Small intestine (tissue), 7 donors: Measurements from ENCODE around the gene VPS35. TPM values are rescaled to one million over a fixed set of nuclear protein-coding genes. Genes with fewer than 3 reads are reported as not detected.
A peak's percentile ranks its signal among the peaks of the same experiment; 100 is the strongest.

Source experiments
- DNase-seq, 2 donors: peaks; one replicate each; pipeline versions ENCODE4 v3.0.0 to v3.0.0-alpha.2; 2013
- FAIRE-seq: peaks from 2 replicates; lab custom pipeline; 2012; peaks lifted over from hg19 to GRCh38; lab: Jason Lieb, UNC
- H3K27ac ChIP-seq, 3 donors: one replicate each; pipeline ENCODE4 v1.5.1; 2013; ENCODE audit warnings: low read length in 2 of 3, mild to moderate bottlenecking in 2 of 3, control low read depth in 1 of 3, inconsistent platforms in 1 of 3, low read depth in 1 of 3, moderate library complexity in 1 of 3
- H3K27me3 ChIP-seq, 3 donors: one replicate each; pipeline ENCODE4 v1.6.1; 2013; ENCODE audit warnings: low read length in 3 of 3, inconsistent platforms in 1 of 3; ENCODE audit not compliant: control insufficient read depth in 3 of 3, insufficient read depth in 3 of 3
- H3K36me3 ChIP-seq, 3 donors: one replicate each; pipeline ENCODE4 v1.6.1; 2013; ENCODE audit warnings: low read length in 3 of 3, inconsistent platforms in 1 of 3, low read depth in 1 of 3, mild to moderate bottlenecking in 1 of 3, moderate library complexity in 1 of 3; ENCODE audit not compliant: control insufficient read depth in 3 of 3, insufficient read depth in 2 of 3
- H3K4me1 ChIP-seq, 3 donors: one replicate each; pipeline ENCODE4 v1.6.1; 2013; ENCODE audit warnings: low read length in 2 of 3, inconsistent platforms in 1 of 3, low read depth in 1 of 3, mild to moderate bottlenecking in 1 of 3, moderate library complexity in 1 of 3; ENCODE audit not compliant: control insufficient read depth in 3 of 3, insufficient read depth in 2 of 3
- H3K4me3 ChIP-seq, 3 donors: one replicate each; pipeline ENCODE4 v1.5.1; 2013; ENCODE audit warnings: low read length in 3 of 3, control low read depth in 1 of 3, inconsistent platforms in 1 of 3, low read depth in 1 of 3, mild to moderate bottlenecking in 1 of 3, moderate library complexity in 1 of 3
- H3K9me3 ChIP-seq, 2 donors: one replicate each; pipeline ENCODE4 v1.6.1; 2013; ENCODE audit warnings: low read depth in 1 of 2, low read length in 1 of 2; ENCODE audit not compliant: control insufficient read depth in 2 of 2, insufficient read depth in 1 of 2
- WGBS, 3 donors: extraction: QIAGEN DNeasy Blood & Tissue Kit; methylation state at CpG; one replicate each; pipeline ENCODE4 v1.1.7; 2013; 5-methylcytosine and 5-hydroxymethylcytosine counted together
- polyA plus RNA-seq, 4 donors: library from polyadenylated mRNA; stranded (reverse) in 3 of 4; unstranded in 1 of 4; fragments of 200-250 nt in 3 of 4; fragments of 120-200 nt in 1 of 4; gene quantifications; one replicate each; pipeline versions ENCODE4 v1.2.1 to v1.2.3, GENCODE V29; 2013
- donor health status: healthy with polysubstance abuse.
- donor health status: control.
- donor health status: control.
- donor health status: Bipolar disorder and iron deficiency.
- donor health status: healthy.

VPS35 gene
- polyA plus RNA-seq, 4 donors, result 36.1 to 157 (median 76.3) TPM

GRCh38 chr16:46709469-46710005 lies 20.6 kb upstream of the VPS35 start:
- H3K36me3 ChIP-seq, result no peaks in the 10 kb centered on the region
- H3K9me3 ChIP-seq, result no peaks in the 10 kb centered on the region
- H3K4me3 ChIP-seq, result no peak overlapping the region
- H3K27ac ChIP-seq, result no peak overlapping the region
- 44 to 49% (median 48%) methylated on average over 3 of the region's 3 CpGs for WGBS, 3 donors
- H3K4me1 ChIP-seq, result no peaks in the 10 kb centered on the region
- DNase-seq (no peak), FAIRE-seq (no peak)
- H3K27me3 ChIP-seq, result no peaks in the 10 kb centered on the region

DNA sequence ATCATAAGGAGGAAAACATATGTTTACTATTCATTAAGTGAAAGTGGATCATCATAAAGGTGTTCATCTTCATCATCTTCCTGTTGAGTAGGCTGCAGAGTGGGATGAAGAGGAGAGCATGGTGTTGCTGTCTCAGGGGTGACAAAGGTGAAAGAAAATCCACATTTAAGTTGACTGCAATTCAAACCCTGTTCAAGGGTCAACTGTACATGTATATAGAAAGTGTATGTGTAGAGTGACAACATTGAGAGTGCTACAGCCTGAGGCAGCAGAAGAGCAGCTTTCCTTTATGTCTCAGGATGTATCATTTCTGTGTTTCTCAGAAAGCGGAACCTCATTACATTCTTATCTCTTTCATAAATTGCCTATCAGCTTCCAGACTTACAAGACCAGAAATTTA lies 17.7 kb upstream of the VPS35 start:
- no peaks in the 10 kb centered on the region for H3K9me3 ChIP-seq
- no peak overlapping the region for H3K27ac ChIP-seq
- DNase-seq, result peak in 1 of 2 donors; percentile 5
- H3K4me3 ChIP-seq, result no peak overlapping the region
- H3K36me3 ChIP-seq, result no peaks in the 10 kb centered on the region
- FAIRE-seq, result no peak
- H3K27me3 ChIP-seq, result no peaks in the 10 kb centered on the region
- no peaks in the 10 kb centered on the region for H3K4me1 ChIP-seq
- WGBS, 3 donors, result 0% methylated on average over 1 of the region's 1 CpG

GRCh38 chr16:46702030-46702429 lies 13.1 kb upstream of the VPS35 start:
- Histone ChIP-seq H3K9me3 (no peaks in the 10 kb centered on the region), H3K27me3 (no peaks in the 10 kb centered on the region), H3K36me3 (peaks cover 0 to 2% (median 0%) of the 10 kb centered on the region in 3 donors), H3K4me1 (no peaks in the 10 kb centered on the region), H3K27ac (no peak overlapping the region), H3K4me3 (no peak overlapping the region)
- DNase-seq, result no peak
- FAIRE-seq, result no peak
- WGBS, 3 donors, result 60 to 81% (median 77%) methylated on average over 2 of the region's 2 CpGs

- no peak overlapping the region for H3K27ac ChIP-seq
- H3K4me3 ChIP-seq, result no peak overlapping the region
- no peaks in the 10 kb centered on the region for H3K9me3 ChIP-seq
- H3K4me1 ChIP-seq, result no peaks in the 10 kb centered on the region
- peaks cover 0 to 2% (median 0%) of the 10 kb centered on the region in 3 donors for H3K36me3 ChIP-seq
- WGBS, 3 donors, result 75 to 91% (median 84%) methylated on average over 4 of the region's 4 CpGs
- FAIRE-seq (no peak), DNase-seq (no peak)
- no peaks in the 10 kb centered on the region for H3K27me3 ChIP-seq
Observed at GRCh38 chr16:46701615-46702014, 12.6 kb upstream of the VPS35 start.

DNA sequence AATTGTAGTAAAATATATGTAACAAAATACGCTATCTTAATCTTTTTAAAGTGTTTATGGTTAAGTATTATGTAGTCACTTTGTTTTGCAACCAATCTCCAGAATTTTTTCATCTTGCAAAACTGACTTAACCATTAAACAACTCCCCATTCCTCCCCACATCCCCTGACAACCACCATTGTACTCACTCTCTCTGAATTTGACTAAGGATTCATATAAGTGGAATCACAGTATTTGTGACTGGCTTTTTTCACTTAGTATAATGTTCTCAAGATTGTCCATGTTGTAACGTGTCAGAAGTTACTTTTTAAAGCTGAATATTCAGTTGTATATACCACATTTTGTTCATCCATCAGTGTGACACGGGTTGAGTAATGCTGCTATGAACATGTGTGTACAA lies 11.1 kb upstream of the VPS35 start:
- H3K27me3 ChIP-seq, result no peaks in the 10 kb centered on the region
- no peak overlapping the region for H3K4me3 ChIP-seq
- H3K36me3 ChIP-seq, result peaks cover 0 to 6% (median 0%) of the 10 kb centered on the region in 3 donors
- H3K27ac ChIP-seq, result no peak overlapping the region
- H3K4me1 ChIP-seq, result no peaks in the 10 kb centered on the region
- no peak for DNase-seq
- FAIRE-seq, result no peak
- no peaks in the 10 kb centered on the region for H3K9me3 ChIP-seq
- WGBS, 3 donors, result 95 to 96% (median 95%) methylated on average over 3 of the region's 3 CpGs

- Histone ChIP-seq H3K36me3 (peaks cover 0 to 10% (median 0%) of the 10 kb centered on the region in 3 donors), H3K27ac (no peak overlapping the region), H3K4me3 (no peak overlapping the region), H3K27me3 (no peaks in the 10 kb centered on the region), H3K4me1 (no peaks in the 10 kb centered on the region), H3K9me3 (no peaks in the 10 kb centered on the region)
- no peak for FAIRE-seq
- 71 to 78% (median 74%) methylated on average over 3 of the region's 3 CpGs for WGBS, 3 donors
- no peak for DNase-seq
Observed at GRCh38 chr16:46696957-46697356, 8.0 kb upstream of the VPS35 start.

DNA sequence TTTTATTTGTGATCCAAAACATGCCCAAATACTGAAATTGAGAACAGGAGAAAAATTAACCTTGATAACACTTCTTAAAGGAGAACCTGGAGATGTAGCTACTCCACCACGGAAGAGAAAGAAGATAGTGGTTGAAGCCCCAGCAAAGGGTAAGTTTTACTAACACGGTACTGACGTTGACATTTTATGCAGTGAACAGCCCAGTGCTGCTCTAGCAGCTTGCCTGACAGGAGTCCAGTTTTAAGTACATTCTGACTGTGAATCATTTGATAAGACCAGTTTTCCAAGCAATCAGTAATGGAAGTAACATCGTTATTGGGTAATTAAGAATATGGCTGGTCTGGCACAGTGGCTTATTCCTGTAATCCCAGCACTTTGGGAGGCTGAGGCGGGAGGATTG lies 7.0 kb upstream of the VPS35 start:
- Histone ChIP-seq H3K27ac (no peak overlapping the region), H3K4me3 (no peak overlapping the region), H3K9me3 (no peaks in the 10 kb centered on the region), H3K36me3 (peaks cover 0 to 10% (median 0%) of the 10 kb centered on the region in 3 donors), H3K27me3 (no peaks in the 10 kb centered on the region), H3K4me1 (peaks cover 0 to 6% (median 2%) of the 10 kb centered on the region in 3 donors)
- DNase-seq (no peak), FAIRE-seq (no peak)
- 93 to 95% (median 95%) methylated on average over 5 of the region's 5 CpGs for WGBS, 3 donors

- Histone ChIP-seq H3K27me3 (no peaks in the 10 kb centered on the region), H3K4me1 (peaks cover 2 to 8% (median 3%) of the 10 kb centered on the region in 3 donors), H3K9me3 (no peaks in the 10 kb centered on the region), H3K36me3 (peaks cover 0 to 10% (median 0%) of the 10 kb centered on the region in 3 donors), H3K4me3 (no peak overlapping the region), H3K27ac (no peak overlapping the region)
- DNase-seq (no peak), FAIRE-seq (no peak)
- 93 to 99% (median 94%) methylated on average over 2 of the region's 2 CpGs for WGBS, 3 donors
Observed at GRCh38 chr16:46693598-46693997, 4.6 kb upstream of the VPS35 start.

- FAIRE-seq, result no peak
- peak in 1 of 2 donors; percentile 30 for DNase-seq
- 53 to 60% (median 53%) methylated on average over 4 of the region's 4 CpGs for WGBS, 3 donors
Observed at GRCh38 chr16:46691726-46692125, 2.7 kb upstream of the VPS35 start.

More at GRCh38 chr16:46691726-46692125, 2.7 kb upstream of the VPS35 start:
- Histone ChIP-seq H3K27me3 (no peaks in the 10 kb centered on the region), H3K9me3 (no peaks in the 10 kb centered on the region), H3K27ac (peak overlapping the region in 1 of 3 donors; percentile 99), H3K36me3 (peaks cover 0 to 8% (median 0%) of the 10 kb centered on the region in 3 donors), H3K4me3 (no peak overlapping the region), H3K4me1 (peaks cover 2 to 11% (median 3%) of the 10 kb centered on the region in 3 donors)
